Measurements from ENCODE around the gene KIF17. TPM values are rescaled to one million over a fixed set of nuclear protein-coding genes. Genes with fewer than 3 reads are reported as not detected.

The KIF17 gene
- total and polyA plus RNA-seq, 2 of the 8 experiments (the other 6 are each of a cell fraction or from before 2014, with no cell fraction given): 6.9 to 10.4 TPM

GRCh38 chr1:20742671-20743070, 24.9 kb upstream of the KIF17 start:
- H2BK5ac ChIP-seq (ENCODE audit: low read depth, low read length): no peak overlapping the region
- no peaks in the 10 kb centered on the region for H3K79me1 ChIP-seq (ENCODE audit: low read depth, low read length)
- H3K79me2 ChIP-seq (ENCODE audit: control insufficient read depth in 1 of 2, insufficient read depth in 2 of 2, low read length in 2 of 2): no peaks in the 10 kb centered on the region
- no peak overlapping the region for H4K91ac ChIP-seq (replicated peaks; ENCODE audit: insufficient read length, low read length)
- ChIA-PET POLR2A (ENCODE audit: partially characterized antibody) (no interaction called here), CTCF (ENCODE audit: partially characterized antibody) (interaction anchor here (1.1 to 1.9 kb wide), 2 partner anchors 9 to 46 kb away, joined by 4 to 6 read pairs; no protein-coding TSS in a partner anchor)
- FAIRE-seq (no peak), DNase-seq (ENCODE audit: low read depth in 1 of 2, low spot score in 2 of 2) (no peak)
- no peaks in the 10 kb centered on the region for H3K27me3 ChIP-seq (replicated peaks in 1 of 4; ENCODE audit: control insufficient read depth in 3 of 4, extremely low read depth in 1 of 4, insufficient read depth in 3 of 4, low read length in 3 of 4)
- H3K4me2 ChIP-seq (ENCODE audit: insufficient read depth in 1 of 2, low read depth in 2 of 2, low read length in 2 of 2): no peak overlapping the region
- TF ChIP-seq RAD21 (IDR thresholded peaks at IDR 0.05 in 1 of 2, conservative IDR thresholded peaks at IDR 0.05 in 1 of 2; ENCODE audit: low read depth in 2 of 2, low read length in 2 of 2) (no peak), USF2 (IDR thresholded peaks at IDR 0.05; ENCODE audit: low read length) (no peak), SP4 (IDR thresholded peaks at IDR 0.05; ENCODE audit: low read length) (no peak), BCL11A (IDR thresholded peaks at IDR 0.05; ENCODE audit: low read depth in 2 of 2, low read length in 2 of 2) (no peak), NRF1 (IDR thresholded peaks at IDR 0.05; ENCODE audit: low read depth, low read length) (no peak), JUND (IDR thresholded peaks at IDR 0.05; ENCODE audit: low read length) (no peak)
- no peak overlapping the region for H3K9ac ChIP-seq (replicated peaks in 1 of 4; ENCODE audit: extremely low read depth in 1 of 4, low read depth in 3 of 4, low read length in 3 of 4)
- H2BK15ac ChIP-seq (ENCODE audit: low read length): no peak overlapping the region
- no peak overlapping the region for H2AFZ ChIP-seq (ENCODE audit: low read length)
- H3K14ac ChIP-seq (ENCODE audit: insufficient read length): no peak overlapping the region
- H3K23ac ChIP-seq (ENCODE audit: insufficient read length): no peak overlapping the region
- H2BK120ac ChIP-seq (replicated peaks; ENCODE audit: low read depth, low read length): no peak overlapping the region
- H3K18ac ChIP-seq (ENCODE audit: extremely low read depth, low read length): no peak overlapping the region
- no peaks in the 10 kb centered on the region for H3K9me3 ChIP-seq (ENCODE audit: insufficient read depth in 2 of 2, low read depth in 1 of 2, low read length in 1 of 2)
- no peak overlapping the region for H2BK12ac ChIP-seq (ENCODE audit: low read depth, low read length)
- no peak overlapping the region for H2AK5ac ChIP-seq (ENCODE audit: low read depth, low read length)
- H3K27ac ChIP-seq (ENCODE audit: low read depth, low read length): no peak overlapping the region
- no peak overlapping the region for H3K4ac ChIP-seq (replicated peaks; ENCODE audit: insufficient read length, low read depth, low read length)
- no peaks in the 10 kb centered on the region for H3K4me1 ChIP-seq (replicated peaks in 1 of 4; ENCODE audit: control insufficient read depth in 3 of 4, insufficient read depth in 4 of 4, low read length in 3 of 4)
- no peaks in the 10 kb centered on the region for H3K23me2 ChIP-seq (ENCODE audit: low read depth, low read length)
- no peak overlapping the region for H3K4me3 ChIP-seq (ENCODE audit: extremely low read depth in 1 of 4, insufficient read depth in 2 of 4, low read depth in 3 of 4, low read length in 4 of 4)
- H3K36me3 ChIP-seq (ENCODE audit: control insufficient read depth in 2 of 4, insufficient read depth in 4 of 4, low read length in 3 of 4): peaks cover 26 to 65% (median 43%) of the 10 kb centered on the region in 4 experiments
- no peaks in the 10 kb centered on the region for H4K20me1 ChIP-seq (replicated peaks in 1 of 2; ENCODE audit: control insufficient read depth in 1 of 2, insufficient read depth in 2 of 2, low read length in 2 of 2)
- no peak overlapping the region for H4K5ac ChIP-seq (ENCODE audit: insufficient read length, low read depth, low read length)
- H2BK20ac ChIP-seq (ENCODE audit: low read length): no peak overlapping the region
- H3K56ac ChIP-seq (replicated peaks; ENCODE audit: insufficient read length, low read depth, low read length): no peak overlapping the region
- H4K8ac ChIP-seq (ENCODE audit: extremely low read depth, insufficient read depth, low read length): no peak overlapping the region
